Urinary bladder (tissue), 4 donors: Measurements from ENCODE around the gene CYP4A11. TPM values are rescaled to one million over a fixed set of nuclear protein-coding genes. Genes with fewer than 3 reads are reported as not detected.
"Not testable (repeated sequence)": the region's sequence is repeated elsewhere in the genome, so short reads cannot be mapped to it uniquely, and the experiment has no call there.

ENCODE experiments used
- DNase-seq: peaks from one replicate; pipeline ENCODE4 v3.0.0-alpha.2; 2015; ENCODE audit errors: extremely low spot score
- H3K27ac ChIP-seq: one replicate; pipeline ENCODE4 v1.5.1; 2013; ENCODE audit warnings: low read depth, mild to moderate bottlenecking, moderate library complexity
- H3K36me3 ChIP-seq: one replicate; pipeline ENCODE4 v1.6.1; 2013; ENCODE audit warnings: mild to moderate bottlenecking, moderate library complexity; ENCODE audit not compliant: insufficient read depth
- H3K4me1 ChIP-seq: one replicate; pipeline ENCODE4 v1.6.1; 2013; ENCODE audit warnings: mild to moderate bottlenecking, moderate library complexity; ENCODE audit not compliant: insufficient read depth
- H3K4me3 ChIP-seq: one replicate; pipeline ENCODE4 v1.5.1; 2013; ENCODE audit warnings: low read depth, low read length
- WGBS: extraction: QIAGEN DNeasy Blood & Tissue Kit; methylation state at CpG from one replicate; pipeline ENCODE4 v1.1.7; 2013; 5-methylcytosine and 5-hydroxymethylcytosine counted together
- polyA plus RNA-seq: library from polyadenylated mRNA; stranded (reverse); fragments of 200-250 nt; gene quantifications from one replicate; pipeline ENCODE4 v1.2.3, GENCODE V29; 2013
- total RNA-seq: library from RNA; depleted of rRNA; stranded (reverse); fragments of >200 nt; gene quantifications from one replicate; pipeline ENCODE4 v1.2.3, GENCODE V29; 2014
- donor health status: healthy with polysubstance abuse.
- donor health status: healthy.

Gene CYP4A11, protein sequence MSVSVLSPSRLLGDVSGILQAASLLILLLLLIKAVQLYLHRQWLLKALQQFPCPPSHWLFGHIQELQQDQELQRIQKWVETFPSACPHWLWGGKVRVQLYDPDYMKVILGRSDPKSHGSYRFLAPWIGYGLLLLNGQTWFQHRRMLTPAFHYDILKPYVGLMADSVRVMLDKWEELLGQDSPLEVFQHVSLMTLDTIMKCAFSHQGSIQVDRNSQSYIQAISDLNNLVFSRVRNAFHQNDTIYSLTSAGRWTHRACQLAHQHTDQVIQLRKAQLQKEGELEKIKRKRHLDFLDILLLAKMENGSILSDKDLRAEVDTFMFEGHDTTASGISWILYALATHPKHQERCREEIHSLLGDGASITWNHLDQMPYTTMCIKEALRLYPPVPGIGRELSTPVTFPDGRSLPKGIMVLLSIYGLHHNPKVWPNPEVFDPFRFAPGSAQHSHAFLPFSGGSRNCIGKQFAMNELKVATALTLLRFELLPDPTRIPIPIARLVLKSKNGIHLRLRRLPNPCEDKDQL
- total RNA-seq (not detected), polyA plus RNA-seq (0.14 TPM)

DNA sequence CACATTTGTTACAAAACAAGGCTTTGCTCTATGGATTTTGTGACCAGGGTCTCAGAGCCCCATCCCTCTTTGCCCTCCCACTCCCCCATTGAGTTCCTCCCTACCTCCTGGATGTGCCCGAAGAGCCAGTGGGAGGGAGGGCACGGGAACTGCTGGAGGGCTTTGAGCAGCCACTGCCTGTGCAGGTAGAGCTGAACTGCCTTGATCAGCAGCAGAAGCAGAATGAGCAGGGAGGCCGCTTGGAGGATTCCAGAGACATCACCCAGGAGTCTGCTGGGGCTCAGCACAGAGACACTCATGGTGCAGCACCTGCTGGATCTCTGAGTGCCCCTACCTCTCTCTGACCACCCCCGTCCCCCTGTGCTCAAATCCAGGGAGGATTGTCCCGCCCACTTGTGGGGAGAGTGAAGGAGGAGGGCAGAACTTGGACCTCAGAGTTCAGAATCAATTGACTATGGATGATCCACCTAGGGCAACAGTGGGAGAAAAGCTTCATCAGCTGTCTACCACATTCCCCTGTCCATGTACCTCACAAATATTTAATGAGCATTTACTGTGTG, at the start of gene CYP4A11:
TSS of gene CYP4A11 (minus strand) at position 342 of the 560 bp plus-strand sequence. CDS start at position 299, 43 bp downstream.
- no peak for DNase-seq
- 71% methylated on average over 5 of the region's 5 CpGs for WGBS
- Histone ChIP-seq H3K4me3 (no peak within 1 kb of the TSS), H3K4me1 (no peaks in the 10 kb centered on the region), H3K27ac (no peak within 1 kb of the TSS), H3K36me3 (no peaks in the 10 kb centered on the region)

DNA sequence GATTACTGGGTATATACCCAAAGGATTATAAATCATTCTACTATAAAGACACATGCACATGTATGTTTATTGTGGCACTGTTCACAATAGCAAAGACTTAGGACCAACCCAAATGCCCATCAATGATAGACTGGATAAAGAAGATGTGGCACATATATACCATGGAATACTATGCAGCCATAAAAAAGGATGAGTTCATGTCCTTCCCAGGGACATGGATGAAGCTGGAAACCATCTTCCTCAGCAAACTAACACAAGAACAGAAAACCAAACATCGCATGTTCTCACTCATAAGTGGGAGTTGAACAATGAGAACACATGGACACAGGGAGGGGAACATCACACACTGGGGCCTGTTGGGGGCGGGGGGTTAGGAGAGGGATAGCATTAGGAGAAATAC, 49.3 kb upstream of the CYP4A11 start:
- H3K4me3 ChIP-seq, H3K36me3 ChIP-seq, H3K4me1 ChIP-seq, DNase-seq, H3K27ac ChIP-seq: not testable (repeated sequence)
- WGBS: 86% methylated on average over 2 of the region's 2 CpGs

DNA sequence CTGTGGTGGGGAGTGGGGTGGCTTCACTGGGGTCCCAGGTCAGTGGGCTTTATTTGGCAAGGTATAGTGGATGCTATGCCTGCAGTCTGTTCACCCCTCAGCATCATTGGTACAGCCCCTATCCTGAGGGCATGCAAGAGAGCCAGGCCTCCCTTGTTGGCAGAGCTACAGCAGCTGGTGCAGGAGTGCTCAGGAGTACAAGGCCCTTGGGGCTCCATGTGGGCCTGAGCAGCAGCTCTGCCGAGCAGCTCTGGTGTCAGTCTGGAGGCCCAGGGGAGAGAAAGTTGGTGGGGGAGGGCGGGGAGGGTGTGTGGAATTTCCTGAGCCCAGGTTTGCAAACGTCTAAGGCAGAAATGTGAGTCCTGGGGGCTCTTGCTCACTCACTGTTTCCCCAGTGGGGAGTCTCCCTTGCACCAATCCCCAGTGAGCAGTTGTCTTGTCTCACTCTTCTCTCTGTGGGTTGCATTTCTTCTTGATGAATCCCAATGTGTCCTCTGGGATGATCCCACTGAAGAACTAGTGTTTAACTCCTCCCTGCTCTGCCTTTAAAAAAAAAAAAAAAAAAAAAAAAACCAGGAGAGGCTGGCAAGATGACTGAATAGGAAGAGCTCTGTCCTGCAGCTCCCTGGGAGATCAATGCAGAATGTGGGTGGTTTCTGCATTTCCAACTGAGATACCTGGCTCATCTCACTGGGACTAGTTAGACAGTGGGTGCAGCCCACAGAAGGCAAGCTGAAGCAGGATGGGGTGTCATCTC, 42.7 kb upstream of the CYP4A11 start:
- H3K36me3 ChIP-seq: no peaks in the 10 kb centered on the region
- 26% methylated on average over 3 of the region's 3 CpGs for WGBS
- no peak overlapping the region for H3K4me3 ChIP-seq
- no peak for DNase-seq
- H3K4me1 ChIP-seq: no peaks in the 10 kb centered on the region
- no peak overlapping the region for H3K27ac ChIP-seq

DNA sequence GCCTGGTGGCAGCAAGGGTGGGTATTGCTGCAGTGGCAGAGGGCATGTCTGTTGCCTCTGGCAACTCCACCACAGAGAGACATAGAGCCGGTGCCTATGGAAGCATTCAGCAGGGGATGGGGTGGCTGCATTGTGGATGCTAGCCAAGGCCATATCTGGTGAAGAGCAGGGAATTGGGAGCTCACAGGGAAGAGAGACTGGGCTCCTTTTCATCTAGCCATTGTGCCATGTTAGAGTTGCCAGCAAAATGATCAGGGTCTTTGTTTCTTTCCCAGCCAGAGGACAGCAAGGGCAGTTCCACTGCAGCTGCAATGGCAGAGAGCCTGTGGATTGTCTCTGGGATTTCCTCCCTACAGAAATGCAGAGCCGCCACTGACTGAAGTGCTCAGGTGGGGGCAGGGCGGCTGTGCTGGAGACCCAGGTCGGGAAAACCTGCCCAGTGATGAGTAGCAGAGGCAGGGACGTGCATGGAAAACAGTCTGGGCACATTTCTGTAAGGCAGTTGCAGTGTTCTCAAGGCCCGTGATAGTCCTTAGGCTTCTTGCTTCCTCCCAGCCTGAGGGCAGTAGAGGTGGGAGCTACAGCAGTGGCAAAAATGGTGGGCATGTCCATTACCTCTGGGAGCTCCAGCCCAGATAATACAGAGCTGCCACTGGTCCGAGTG, 42.0 kb upstream of the CYP4A11 start:
- DNase-seq: no peak
- 35% methylated on average over 7 of the region's 7 CpGs for WGBS

DNA sequence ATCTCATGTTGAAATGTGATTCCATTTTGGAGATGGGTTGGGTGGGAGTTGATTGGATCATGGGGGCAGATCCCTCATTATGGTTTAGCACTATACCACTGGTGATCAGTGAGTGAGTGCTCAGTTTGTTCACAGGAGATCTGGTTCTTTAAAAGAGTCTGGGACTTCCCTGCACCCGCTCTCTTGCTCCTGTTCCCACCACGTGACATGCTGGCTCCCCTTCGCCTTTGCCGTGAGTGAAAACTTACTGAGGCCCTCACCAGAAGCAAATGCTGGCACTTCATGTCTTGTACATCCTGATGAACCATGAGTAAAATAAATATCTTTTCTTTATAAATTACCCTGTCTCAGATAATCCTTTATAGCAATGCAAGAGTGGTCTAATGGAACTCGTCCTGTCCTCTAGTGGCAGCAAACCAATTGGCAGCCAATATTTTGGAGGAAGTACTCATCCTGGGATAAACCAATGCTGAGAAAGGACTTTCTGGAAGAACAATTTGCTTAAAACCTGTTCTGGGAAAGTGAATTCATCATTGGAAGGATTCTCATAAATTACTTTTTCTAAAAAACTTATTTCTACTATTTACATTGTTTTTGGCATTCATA, 27.8 kb upstream of the CYP4A11 start:
- WGBS: 61% methylated on average over 5 of the region's 5 CpGs
- DNase-seq: no peak
- H3K4me1 ChIP-seq: no peaks in the 10 kb centered on the region
- no peak overlapping the region for H3K4me3 ChIP-seq
- H3K36me3 ChIP-seq: no peaks in the 10 kb centered on the region
- H3K27ac ChIP-seq: no peak overlapping the region

More for the DNA sequence above, 42.0 kb upstream of the CYP4A11 start:
- Histone ChIP-seq H3K4me3 (no peak overlapping the region), H3K4me1 (no peaks in the 10 kb centered on the region), H3K36me3 (no peaks in the 10 kb centered on the region), H3K27ac (no peak overlapping the region)

DNA sequence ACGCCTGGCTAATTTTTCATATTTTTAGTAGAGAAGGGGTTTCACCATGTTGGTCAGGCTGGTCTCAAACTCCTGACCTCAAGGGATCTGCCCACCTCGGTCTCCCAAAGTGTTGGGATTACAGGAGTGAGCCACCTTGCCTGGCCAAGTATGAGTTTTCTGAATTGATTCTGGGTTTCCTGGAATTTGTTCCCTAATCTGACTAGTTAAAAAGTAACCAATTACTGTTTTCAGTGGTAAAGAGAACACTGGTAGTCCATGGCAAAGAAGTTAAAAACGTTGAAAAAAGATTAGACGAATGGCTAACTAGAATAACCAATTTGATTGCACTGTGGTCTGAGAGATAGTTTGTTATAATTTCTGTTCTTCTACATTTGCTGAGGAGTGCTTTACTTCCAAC, 21.0 kb upstream of the CYP4A11 start:
- 75% methylated on average over 4 of the region's 4 CpGs for WGBS
- not testable (repeated sequence) for H3K36me3 ChIP-seq, H3K27ac ChIP-seq, H3K4me3 ChIP-seq, DNase-seq, H3K4me1 ChIP-seq

DNA sequence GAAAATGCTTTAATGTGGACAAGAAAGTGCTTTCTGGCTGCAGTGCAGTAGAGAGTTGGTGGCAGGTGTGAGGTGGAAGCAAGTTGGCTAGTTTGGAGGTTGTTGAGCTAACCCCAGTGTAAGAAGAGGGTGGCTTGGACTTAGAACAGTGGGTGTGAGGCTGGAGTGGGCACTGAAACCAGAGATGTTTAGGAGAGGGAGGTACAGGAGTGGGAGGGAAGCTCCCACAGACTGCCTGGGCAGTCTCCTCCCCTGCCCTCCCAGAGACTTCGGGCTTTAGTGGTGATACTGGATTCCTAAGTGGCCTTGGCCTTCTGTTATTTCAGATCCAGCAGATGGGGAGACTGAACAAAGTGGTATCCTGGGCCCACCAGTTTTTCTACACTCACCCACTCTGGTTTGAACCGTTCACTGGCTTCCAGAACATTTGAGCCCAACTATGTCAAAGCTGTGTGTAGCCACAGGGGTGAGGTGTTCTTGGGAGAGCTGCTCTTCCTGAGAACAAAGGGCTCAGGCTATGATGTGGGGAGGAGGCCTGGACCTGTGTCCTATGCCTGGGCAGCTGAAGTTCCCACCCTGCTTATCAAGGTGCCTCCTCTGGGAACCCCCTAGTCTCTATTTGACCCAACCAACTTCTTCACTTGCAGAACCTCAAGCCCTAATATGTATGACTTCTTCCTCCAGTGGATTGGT, 19.9 kb upstream of the CYP4A11 start:
- WGBS: 79% methylated on average over 2 of the region's 2 CpGs
- no peak overlapping the region for H3K27ac ChIP-seq
- H3K36me3 ChIP-seq: no peaks in the 10 kb centered on the region

DNA sequence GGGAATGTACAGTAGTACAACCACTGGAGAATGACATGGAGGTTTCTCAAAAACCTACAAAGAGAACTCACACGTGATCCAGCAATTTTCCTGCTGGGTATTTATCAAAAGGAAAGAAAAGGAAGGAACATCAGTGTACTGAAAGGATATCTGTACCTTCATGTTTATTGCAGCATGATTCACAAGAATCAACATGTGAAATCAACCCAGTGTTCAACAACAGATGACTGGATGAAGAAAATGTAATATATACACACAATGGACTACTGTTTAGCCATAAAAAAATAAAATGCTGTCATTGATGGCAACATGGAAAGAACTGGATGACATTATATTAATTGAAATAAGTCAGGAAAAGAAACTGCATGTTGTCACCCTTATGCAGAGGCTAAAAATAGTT, 19.0 kb upstream of the CYP4A11 start:
- Histone ChIP-seq H3K4me3 (no peak overlapping the region), H3K4me1 (no peaks in the 10 kb centered on the region), H3K36me3 (no peaks in the 10 kb centered on the region), H3K27ac (no peak overlapping the region)
- no peak for DNase-seq
- WGBS: 44% methylated on average over 1 of the region's 1 CpG

More for the DNA sequence above, 19.9 kb upstream of the CYP4A11 start:
- DNase-seq: no peak
- no peaks in the 10 kb centered on the region for H3K4me1 ChIP-seq
- no peak overlapping the region for H3K4me3 ChIP-seq

DNA sequence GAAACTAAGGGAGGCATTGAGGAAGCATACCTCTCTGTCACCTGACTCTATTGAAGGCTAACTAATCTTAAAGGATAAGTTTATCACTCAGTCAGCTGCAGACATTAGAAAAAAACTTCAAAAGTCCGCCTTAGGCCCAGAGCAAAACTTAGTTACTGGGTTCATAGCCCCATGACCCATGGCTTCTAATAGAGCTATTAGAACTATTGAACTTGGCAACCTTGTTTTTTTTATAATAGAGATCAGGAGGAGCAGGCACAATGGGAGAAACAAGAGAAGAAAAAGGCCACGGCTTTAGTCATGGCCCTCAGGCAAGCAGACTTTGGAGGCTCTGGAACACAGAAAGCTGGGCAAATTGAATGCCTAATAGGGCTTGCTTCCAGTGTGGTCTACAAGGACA, 13.8 kb upstream of the CYP4A11 start:
- H3K4me3 ChIP-seq, H3K36me3 ChIP-seq, DNase-seq, H3K4me1 ChIP-seq, H3K27ac ChIP-seq: not testable (repeated sequence)
- 74% methylated on average over 2 of the region's 2 CpGs for WGBS

DNA sequence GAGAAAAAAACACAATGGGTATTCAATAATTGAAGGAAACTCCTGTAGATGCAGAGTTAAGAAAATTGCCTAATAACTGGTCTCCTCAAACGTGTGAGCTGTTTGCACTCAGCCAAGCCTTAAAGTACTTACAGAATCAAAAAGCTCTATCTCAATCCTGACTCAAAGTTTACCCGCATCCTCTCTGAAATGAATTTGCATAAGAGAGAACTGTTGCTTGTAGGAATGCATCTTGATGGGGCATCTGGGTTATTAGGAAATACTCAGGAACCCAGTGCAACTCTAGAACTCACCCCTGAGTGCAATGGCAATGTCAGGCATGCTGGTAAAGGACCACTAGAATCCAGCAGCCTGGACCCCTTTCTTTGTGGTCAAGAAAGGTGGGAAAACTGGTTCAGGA, 12.6 kb upstream of the CYP4A11 start:
- H3K4me3 ChIP-seq, H3K4me1 ChIP-seq, H3K36me3 ChIP-seq, H3K27ac ChIP-seq, DNase-seq: not testable (repeated sequence)
- WGBS: 71% methylated on average over 2 of the region's 2 CpGs

DNA sequence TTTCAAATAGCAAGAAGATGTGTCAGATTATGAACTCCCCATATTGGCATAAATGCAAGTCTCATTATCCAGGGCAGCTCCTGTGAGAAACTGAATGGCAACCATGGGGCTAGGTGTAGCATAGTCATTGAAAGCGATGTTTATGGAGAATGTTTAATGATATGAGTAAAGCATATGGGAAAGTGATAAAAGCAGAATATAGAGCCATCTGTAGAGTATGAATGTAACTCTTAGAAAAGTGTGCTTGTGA, 8.1 kb upstream of the CYP4A11 start:
- H3K36me3 ChIP-seq, H3K4me1 ChIP-seq, H3K27ac ChIP-seq, H3K4me3 ChIP-seq, DNase-seq: not testable (repeated sequence)
- 97% methylated on average over 1 of the region's 1 CpG for whole genome bisulfite sequencing

DNA sequence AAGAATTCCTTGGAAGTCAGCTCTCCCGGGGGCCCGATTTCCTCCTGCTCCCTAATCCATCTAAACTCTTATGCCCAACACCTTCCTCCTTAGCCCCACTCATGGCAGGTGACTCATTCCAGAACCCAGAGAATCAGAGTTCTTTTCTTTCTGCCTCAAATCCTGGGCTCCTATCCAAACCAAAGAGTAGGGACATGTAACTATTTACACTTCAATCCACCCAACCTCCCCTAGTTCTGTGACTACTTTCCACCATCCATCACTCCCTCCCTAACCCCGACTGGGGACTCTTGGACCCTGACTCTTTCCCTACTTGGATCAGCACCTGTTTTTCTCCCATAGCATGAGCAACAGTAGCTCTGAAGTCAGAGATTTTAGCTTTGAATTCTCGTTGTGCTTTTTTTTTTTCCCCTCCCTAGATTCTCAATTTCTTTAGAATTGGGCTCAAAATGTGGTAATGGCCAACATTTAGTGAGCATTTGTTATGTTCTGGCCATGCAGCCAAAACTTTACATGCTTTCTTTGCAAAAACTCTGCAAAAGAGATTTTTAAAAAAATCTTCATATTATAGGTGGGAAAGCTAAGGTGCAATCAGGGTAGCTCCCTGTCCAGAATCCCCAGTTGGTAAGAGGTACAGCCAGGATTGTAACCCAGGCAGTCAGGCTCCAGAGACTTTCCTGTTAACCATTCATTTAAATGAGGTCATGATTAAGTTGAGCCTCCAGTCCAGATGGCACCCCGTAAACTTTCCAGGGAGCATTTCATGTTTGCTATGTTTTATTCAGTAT, 7.5 kb upstream of the CYP4A11 start:
- H3K4me3 ChIP-seq: no peak overlapping the region
- DNase-seq: no peak
- H3K27ac ChIP-seq: no peak overlapping the region
- WGBS: 42% methylated on average over 5 of the region's 5 CpGs
- H3K4me1 ChIP-seq: no peaks in the 10 kb centered on the region
- no peaks in the 10 kb centered on the region for H3K36me3 ChIP-seq
